Nephron (organoid): ENCODE data around the gene CHRNA9.
A peak's percentile ranks its signal among the peaks of the same experiment; 100 is the strongest.

Experiments
- H3K27ac Mint-ChIP-seq, 3 experiments: 2 replicates each; pipeline ENCODE4 v1.8.0; 2020; ENCODE audit warnings: mixed read lengths in 3 of 3, mild to moderate bottlenecking in 2 of 3, moderate library complexity in 1 of 3
- H3K27me3 Mint-ChIP-seq: 2 replicates; pipeline ENCODE4 v1.8.0; 2021; ENCODE audit warnings: low read depth, mild to moderate bottlenecking, moderate library complexity, mixed read lengths
- H3K36me3 Mint-ChIP-seq: 2 replicates; pipeline ENCODE4 v1.8.0; 2020; ENCODE audit warnings: low read depth, mixed read lengths
- H3K4me1 Mint-ChIP-seq: 2 replicates; pipeline ENCODE4 v1.8.0; 2020; ENCODE audit warnings: mixed read lengths
- H3K4me3 Mint-ChIP-seq, 3 experiments: 2 replicates each; pipeline ENCODE4 v1.8.0; 2020; ENCODE audit warnings: mild to moderate bottlenecking in 3 of 3, mixed read lengths in 3 of 3, moderate library complexity in 2 of 3
- H3K9me3 Mint-ChIP-seq: 2 replicates; pipeline ENCODE4 v1.8.0; 2020; ENCODE audit warnings: mixed read lengths
- TF ChIP-seq, protein P1 (sequence below), 3 experiments: fragments of 200-600 bp; sonication (generic); IDR thresholded peaks; one replicate each; pipeline ENCODE4 v1.5.0; 2021; ENCODE audit warnings: antibody characterized with exemption in 3 of 3; ENCODE audit not compliant: unreplicated experiment in 3 of 3

The CHRNA9 gene

GRCh38 chr4:40375620-40376019 is 40.5 kb downstream of the CHRNA9 start:
- no peaks in the 10 kb centered on the region for H3K4me1 Mint-ChIP-seq
- H3K36me3 Mint-ChIP-seq: no peaks in the 10 kb centered on the region
- H3K27ac Mint-ChIP-seq: no peak overlapping the region
- H3K4me3 Mint-ChIP-seq: no peak overlapping the region
- TF ChIP-seq, protein P1, sequence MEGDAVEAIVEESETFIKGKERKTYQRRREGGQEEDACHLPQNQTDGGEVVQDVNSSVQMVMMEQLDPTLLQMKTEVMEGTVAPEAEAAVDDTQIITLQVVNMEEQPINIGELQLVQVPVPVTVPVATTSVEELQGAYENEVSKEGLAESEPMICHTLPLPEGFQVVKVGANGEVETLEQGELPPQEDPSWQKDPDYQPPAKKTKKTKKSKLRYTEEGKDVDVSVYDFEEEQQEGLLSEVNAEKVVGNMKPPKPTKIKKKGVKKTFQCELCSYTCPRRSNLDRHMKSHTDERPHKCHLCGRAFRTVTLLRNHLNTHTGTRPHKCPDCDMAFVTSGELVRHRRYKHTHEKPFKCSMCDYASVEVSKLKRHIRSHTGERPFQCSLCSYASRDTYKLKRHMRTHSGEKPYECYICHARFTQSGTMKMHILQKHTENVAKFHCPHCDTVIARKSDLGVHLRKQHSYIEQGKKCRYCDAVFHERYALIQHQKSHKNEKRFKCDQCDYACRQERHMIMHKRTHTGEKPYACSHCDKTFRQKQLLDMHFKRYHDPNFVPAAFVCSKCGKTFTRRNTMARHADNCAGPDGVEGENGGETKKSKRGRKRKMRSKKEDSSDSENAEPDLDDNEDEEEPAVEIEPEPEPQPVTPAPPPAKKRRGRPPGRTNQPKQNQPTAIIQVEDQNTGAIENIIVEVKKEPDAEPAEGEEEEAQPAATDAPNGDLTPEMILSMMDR (IDR thresholded peaks at IDR 0.05; ENCODE audit: unreplicated experiment in 3 of 3): no peak
- peaks cover 13% of the 10 kb centered on the region for H3K27me3 Mint-ChIP-seq
- H3K9me3 Mint-ChIP-seq: no peaks in the 10 kb centered on the region

DNA sequence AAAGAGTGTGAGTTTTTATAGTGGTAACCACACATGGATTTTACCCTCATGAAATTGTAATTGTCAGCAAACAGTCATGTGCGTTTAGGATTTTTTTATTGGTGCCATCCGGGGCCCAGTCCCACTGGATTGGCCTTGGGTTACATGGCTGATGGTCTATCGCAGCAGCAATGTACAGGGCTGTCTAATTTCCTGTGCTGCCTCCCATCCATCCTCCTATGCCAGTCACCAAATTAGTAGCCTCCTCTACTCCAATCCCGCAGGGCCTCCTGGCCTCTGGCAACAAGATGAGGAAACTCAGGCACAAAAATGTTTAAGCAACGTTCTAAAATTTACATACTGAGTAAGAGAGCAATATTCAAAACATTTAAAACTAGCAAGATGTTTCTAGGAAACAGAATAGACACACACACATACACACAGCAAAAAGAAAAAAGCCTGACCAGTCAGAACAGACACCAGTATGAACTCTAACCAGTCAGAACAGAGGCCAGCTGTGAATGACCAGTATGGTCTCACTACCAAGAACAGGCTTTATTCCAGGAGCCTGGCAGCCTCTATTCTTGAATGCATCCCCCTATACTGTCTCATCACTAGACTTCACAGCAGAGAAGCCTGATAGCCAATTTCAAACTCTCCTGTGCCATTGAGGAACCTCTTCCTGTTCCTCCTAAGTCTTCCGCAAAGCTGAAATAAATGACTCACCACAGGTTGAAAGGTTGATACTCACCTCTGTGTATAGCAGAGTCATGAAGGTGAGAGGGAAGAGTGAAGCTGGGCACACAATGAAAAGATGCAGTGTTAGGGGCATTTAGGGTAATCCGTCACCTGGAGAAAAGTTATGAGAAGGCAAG is 42.6 kb downstream of the CHRNA9 start:
- Mint-ChIP-seq H3K27ac (no peak overlapping the region), H3K4me3 (no peak overlapping the region), H3K27me3 (peaks cover 11% of the 10 kb centered on the region), H3K9me3 (no peaks in the 10 kb centered on the region), H3K4me1 (no peaks in the 10 kb centered on the region), H3K36me3 (no peaks in the 10 kb centered on the region)
- TF ChIP-seq, protein P1 (IDR thresholded peaks at IDR 0.05; ENCODE audit: unreplicated experiment in 3 of 3): no peak

- H3K4me1 Mint-ChIP-seq: no peaks in the 10 kb centered on the region
- no peaks in the 10 kb centered on the region for H3K9me3 Mint-ChIP-seq
- H3K36me3 Mint-ChIP-seq: no peaks in the 10 kb centered on the region
- peaks cover 11% of the 10 kb centered on the region for H3K27me3 Mint-ChIP-seq
- TF ChIP-seq, protein P1 (IDR thresholded peaks at IDR 0.05; ENCODE audit: unreplicated experiment in 3 of 3): no peak
- H3K27ac Mint-ChIP-seq: no peak overlapping the region
- no peak overlapping the region for H3K4me3 Mint-ChIP-seq
These were observed 43.5 kb downstream of the CHRNA9 start for GRCh38 chr4:40378619-40379018.

GRCh38 chr4:40379248-40379647 is 44.1 kb downstream of the CHRNA9 start:
- Mint-ChIP-seq H3K4me1 (no peaks in the 10 kb centered on the region), H3K36me3 (no peaks in the 10 kb centered on the region), H3K27me3 (peaks cover 11% of the 10 kb centered on the region), H3K9me3 (no peaks in the 10 kb centered on the region), H3K4me3 (no peak overlapping the region), H3K27ac (no peak overlapping the region)
- TF ChIP-seq, protein P1 (IDR thresholded peaks at IDR 0.05; ENCODE audit: unreplicated experiment in 3 of 3): no peak

DNA sequence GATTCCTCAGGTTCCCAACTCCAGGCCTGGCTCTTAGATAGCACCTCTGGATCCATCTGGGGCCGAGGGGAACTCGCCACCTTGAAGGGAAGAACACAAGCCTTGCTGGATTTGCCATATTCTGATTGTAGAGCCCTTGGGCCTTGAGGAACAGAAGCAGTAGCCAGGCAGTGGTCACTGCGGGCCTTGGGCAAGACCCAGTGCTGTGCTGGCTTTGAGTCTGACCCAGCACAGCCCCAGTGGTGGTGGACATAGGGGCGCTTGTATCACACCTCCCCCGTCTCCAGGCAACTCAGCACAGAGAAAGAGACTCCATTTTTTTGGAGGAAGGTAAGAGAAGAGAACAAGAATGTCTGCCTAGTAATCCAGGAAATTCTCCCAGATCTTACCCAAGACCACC is 45.5 kb downstream of the CHRNA9 start:
- Mint-ChIP-seq H3K9me3 (no peaks in the 10 kb centered on the region), H3K27ac (no peak overlapping the region), H3K4me1 (no peaks in the 10 kb centered on the region), H3K27me3 (peaks cover 4% of the 10 kb centered on the region), H3K36me3 (no peaks in the 10 kb centered on the region), H3K4me3 (no peak overlapping the region)
- TF ChIP-seq, protein P1 (IDR thresholded peaks at IDR 0.05; ENCODE audit: unreplicated experiment in 3 of 3): no peak

- TF ChIP-seq, protein P1 (IDR thresholded peaks at IDR 0.05; ENCODE audit: unreplicated experiment in 3 of 3): no peak
- Mint-ChIP-seq H3K27ac (peak overlapping the region in 1 of 3 experiments; percentile 18), H3K27me3 (no peaks in the 10 kb centered on the region), H3K4me3 (no peak overlapping the region), H3K36me3 (no peaks in the 10 kb centered on the region), H3K9me3 (no peaks in the 10 kb centered on the region), H3K4me1 (peaks cover 5% of the 10 kb centered on the region)
These were observed 53.1 kb downstream of the CHRNA9 start for GRCh38 chr4:40388239-40388638.
